Heart left ventricle (tissue), 13 donors: ENCODE results near the gene PACRG.

Experiments used
- POLR2A ChIP-seq, 2 donors: fragments of 450-650 bp; IDR thresholded peaks; one replicate each; pipeline ENCODE4 v1.6.1; 2017; ENCODE audit warnings: antibody characterized with exemption in 2 of 2, mild to moderate bottlenecking in 2 of 2, moderate library complexity in 2 of 2
- TF ChIP-seq, protein P1 (sequence below), 12 donors: fragments of 200-600 bp; sonication (generic) in 4 of 12; IDR thresholded peaks; one replicate each; pipeline versions ENCODE4 v1.5.0 to v1.8.0; 2018 to 2022; ENCODE audit warnings: antibody characterized with exemption in 12 of 12, mild to moderate bottlenecking in 5 of 12
- donor health status: ischemic (EF 13 %, LVEDD 7.1; RV severe dilation, severe dysfunction).
- donor health status: DM: no; HTN: yes; CAD: no.
- donor health status: DM: no; HTN: no; CAD: no.
- donor health status: ischemic (EF 25% LVEDD 6.9; RV normal size, moderate dysfunction).
- donor health status: ischemic (EF 25% LVEDD 5.7; RV mildly dilated, moderate dysfunction).
- donor health status: ischemic (EF 35%, LVEDD 5.7; RV mildly dilated, moderate dysfunction).
- donor health status: nonischemic (EF 11% LVEDD 7.7; RV severe dilation, severe dysfunction).
- donor health status: DM: yes; HTN: yes; CAD: no.
- donor health status: PGD.
- donor health status: ischemic (EF 29% LVEDD 5.4; RV normal size, mild dysfunction).
- donor health status: nonischemic (EF 23%, LVEDD 6.1; RV moderate dilation, normal function).

DNA sequence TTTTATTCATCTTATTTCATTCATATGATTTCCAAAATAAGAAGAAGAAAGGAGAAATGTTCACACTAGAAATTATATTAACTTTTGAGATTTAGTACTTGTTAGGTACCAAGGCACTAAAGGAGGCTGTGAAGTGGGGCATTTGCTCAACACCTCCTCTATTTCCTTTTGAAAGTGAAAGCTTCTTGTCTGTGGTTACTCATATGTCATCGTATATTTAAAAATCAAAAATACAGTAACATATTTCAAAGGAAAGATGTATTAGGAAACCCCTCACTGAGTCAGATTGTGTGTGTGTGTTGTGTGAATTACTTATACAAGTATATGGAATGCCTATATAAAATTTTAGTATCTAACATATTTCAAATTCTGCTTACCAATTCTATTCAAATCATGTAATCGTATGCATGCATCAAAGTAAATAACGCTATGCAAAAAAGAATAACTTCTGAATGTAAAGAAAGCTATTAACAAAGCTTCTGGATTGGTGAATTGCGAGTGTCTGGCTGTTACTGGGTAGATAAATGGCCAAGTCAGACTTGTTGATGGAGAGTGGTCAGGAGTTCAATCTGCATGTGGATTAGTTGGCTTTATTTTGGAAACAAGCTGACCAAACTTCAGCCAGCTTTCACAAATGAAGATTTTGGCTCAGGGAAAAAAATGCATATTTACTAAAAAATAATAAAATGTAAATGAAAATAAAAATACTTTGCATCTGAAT is 70.9 kb downstream of the PACRG start:
- TF ChIP-seq, protein P1, sequence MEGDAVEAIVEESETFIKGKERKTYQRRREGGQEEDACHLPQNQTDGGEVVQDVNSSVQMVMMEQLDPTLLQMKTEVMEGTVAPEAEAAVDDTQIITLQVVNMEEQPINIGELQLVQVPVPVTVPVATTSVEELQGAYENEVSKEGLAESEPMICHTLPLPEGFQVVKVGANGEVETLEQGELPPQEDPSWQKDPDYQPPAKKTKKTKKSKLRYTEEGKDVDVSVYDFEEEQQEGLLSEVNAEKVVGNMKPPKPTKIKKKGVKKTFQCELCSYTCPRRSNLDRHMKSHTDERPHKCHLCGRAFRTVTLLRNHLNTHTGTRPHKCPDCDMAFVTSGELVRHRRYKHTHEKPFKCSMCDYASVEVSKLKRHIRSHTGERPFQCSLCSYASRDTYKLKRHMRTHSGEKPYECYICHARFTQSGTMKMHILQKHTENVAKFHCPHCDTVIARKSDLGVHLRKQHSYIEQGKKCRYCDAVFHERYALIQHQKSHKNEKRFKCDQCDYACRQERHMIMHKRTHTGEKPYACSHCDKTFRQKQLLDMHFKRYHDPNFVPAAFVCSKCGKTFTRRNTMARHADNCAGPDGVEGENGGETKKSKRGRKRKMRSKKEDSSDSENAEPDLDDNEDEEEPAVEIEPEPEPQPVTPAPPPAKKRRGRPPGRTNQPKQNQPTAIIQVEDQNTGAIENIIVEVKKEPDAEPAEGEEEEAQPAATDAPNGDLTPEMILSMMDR (IDR thresholded peaks at IDR 0.05): no peak
- TF ChIP-seq POLR2A (IDR thresholded peaks at IDR 0.05): no peak
